HepG2 (cell line): Measurements from ENCODE around the gene CCM2. TPM values are rescaled to one million over a fixed set of nuclear protein-coding genes. Genes with fewer than 3 reads are reported as not detected.

Experiments
- AGO2 ChIP-seq: fragments of 200-400 bp; formaldehyde crosslinking; optimal IDR thresholded peaks from 2 replicates; pipeline ENCODE3; 2017; ENCODE audit warnings: mild to moderate bottlenecking, low read depth, low read length, moderate library complexity
- BCLAF1 ChIP-seq: fragments of 450-650 bp; IDR thresholded peaks from 2 replicates; pipeline ENCODE4 v1.6.1; 2017; ENCODE audit warnings: mild to moderate bottlenecking
- ERF ChIP-seq: IDR thresholded peaks from 2 replicates; pipeline ENCODE4 v1.6.1; 2018; ENCODE audit warnings: missing biosample characterization, missing genetic modification reagents
- HNF1B ChIP-seq: sonication (generic); formaldehyde crosslinking; IDR thresholded peaks from 2 replicates; pipeline ENCODE4 v1.5.1; 2020; ENCODE audit warnings: mild to moderate bottlenecking, moderate library complexity, missing genetic modification reagents
- KLF12 ChIP-seq: sonication (generic); formaldehyde crosslinking; IDR thresholded peaks from 2 replicates; pipeline ENCODE4 v1.4.0; 2020; ENCODE audit warnings: missing genetic modification reagents, borderline replicate concordance
- MAX ChIP-seq: IDR thresholded peaks from 2 replicates; pipeline ENCODE4 v1.6.1; 2012; ENCODE audit warnings: inconsistent platforms
- MEIS2 ChIP-seq: sonication (generic); formaldehyde crosslinking; IDR thresholded peaks from 2 replicates; pipeline ENCODE4 v1.9.0; 2021; ENCODE audit warnings: mild to moderate bottlenecking, missing genetic modification reagents
- MIER3 ChIP-seq: IDR thresholded peaks from 2 replicates; pipeline ENCODE4 v1.6.1; 2016; ENCODE audit warnings: missing compliant biosample characterization, borderline replicate concordance
- MYNN ChIP-seq: sonication (generic); formaldehyde crosslinking; IDR thresholded peaks from 2 replicates; pipeline ENCODE4 v1.4.0; 2020; ENCODE audit warnings: mild to moderate bottlenecking, low read depth, missing genetic modification reagents
- PHB2 ChIP-seq: fragments of 450-650 bp; IDR thresholded peaks from 2 replicates; pipeline ENCODE4 v1.6.1; 2018; ENCODE audit not compliant: partially characterized antibody
- PRPF4 ChIP-seq: fragments of 200-400 bp; formaldehyde crosslinking; IDR thresholded peaks from 2 replicates; pipeline ENCODE4 v1.6.1; 2016; ENCODE audit warnings: low read length, low read depth; ENCODE audit not compliant: poor library complexity, severe bottlenecking
- RBM22 ChIP-seq: fragments of 200-400 bp; formaldehyde crosslinking; optimal IDR thresholded peaks from 2 replicates; pipeline ENCODE3; 2017; ENCODE audit warnings: mild to moderate bottlenecking, low read length, moderate library complexity
- TERF1 ChIP-seq: sonication (generic); formaldehyde crosslinking; IDR thresholded peaks from 2 replicates; pipeline ENCODE4 v1.8.0; 2022; ENCODE audit warnings: mild to moderate bottlenecking, missing genetic modification reagents, moderate library complexity
- ZFP36 ChIP-seq: fragments of 150-350 bp; IDR thresholded peaks from 2 replicates; pipeline ENCODE4 v1.6.1; 2018; ENCODE audit warnings: borderline replicate concordance, low read length, low read depth; ENCODE audit not compliant: partially characterized antibody
- ZFP62 ChIP-seq: sonication (generic); formaldehyde crosslinking; IDR thresholded peaks from 2 replicates; pipeline ENCODE4 v1.4.0; 2020; ENCODE audit warnings: missing genetic modification reagents
- ZFX ChIP-seq: sonication (generic); formaldehyde crosslinking; IDR thresholded peaks from 2 replicates; pipeline ENCODE4 v1.4.0; 2020; ENCODE audit warnings: mild to moderate bottlenecking, low read depth, missing genetic modification reagents, moderate library complexity
- ZFY ChIP-seq: sonication (generic); formaldehyde crosslinking; IDR thresholded peaks from 2 replicates; pipeline ENCODE4 v1.4.0; 2020; ENCODE audit warnings: missing genetic modification reagents
- ZNF101 ChIP-seq: sonication (generic); formaldehyde crosslinking; IDR thresholded peaks from 2 replicates; pipeline ENCODE4 v1.4.0; 2020; ENCODE audit warnings: mild to moderate bottlenecking, low read depth, missing genetic modification reagents, borderline replicate concordance
- ZNF720 ChIP-seq: sonication (generic); formaldehyde crosslinking; IDR thresholded peaks from 2 replicates; pipeline ENCODE4 v1.4.0; 2020; ENCODE audit warnings: missing genetic modification reagents
- ZNF724P ChIP-seq: sonication (generic); formaldehyde crosslinking; IDR thresholded peaks from 2 replicates; pipeline ENCODE4 v1.8.0; 2022; ENCODE audit warnings: missing genetic modification reagents, borderline replicate concordance
- ZNF75D ChIP-seq: sonication (generic); formaldehyde crosslinking; IDR thresholded peaks from 2 replicates; pipeline ENCODE4 v1.8.1; 2023; ENCODE audit warnings: missing genetic modification reagents, mild to moderate bottlenecking, borderline replicate concordance
- ZNF878 ChIP-seq: sonication (generic); formaldehyde crosslinking; IDR thresholded peaks from 2 replicates; pipeline ENCODE4 v1.8.1; 2023; ENCODE audit warnings: mild to moderate bottlenecking, missing genetic modification reagents, moderate library complexity
- ZSCAN20 ChIP-seq: sonication (generic); formaldehyde crosslinking; IDR thresholded peaks from 2 replicates; pipeline ENCODE4 v1.4.0; 2020; ENCODE audit warnings: missing genetic modification reagents, mild to moderate bottlenecking, borderline replicate concordance
- polyA plus RNA-seq, 8 experiments: library from polyadenylated mRNA; depleted of rRNA in 3 of 8; stranded (reverse) in 7 of 8; unstranded in 1 of 8; fragments of >200 nt; fragmentation: Illumina TruSeq in 4 of 8; extraction: Trizol in 4 of 8; gene quantifications; 2 replicates each; pipeline versions ENCODE4 v1.2.1 to v1.2.3, GENCODE V29; 2011 to 2016; ENCODE audit warnings: low read depth in 4 of 8, missing spikeins in 1 of 8, mixed read lengths in 1 of 8; ENCODE audit not compliant: insufficient read depth in 1 of 8
- total RNA-seq, 5 experiments: library from RNA; depleted of rRNA; stranded (reverse); fragments of >200 nt; fragmentation: Illumina TruSeq; extraction: Trizol; gene quantifications; 2 replicates each; pipeline ENCODE4 v1.2.3, GENCODE V29; 2016; ENCODE audit warnings: low read depth in 1 of 5

Gene CCM2
- total and polyA plus RNA-seq, 2 of the 13 experiments (the other 11 are each of a cell fraction or from before 2014, with no cell fraction given): 13.7 to 15.8 TPM

GRCh38 chr7:45111298-45112223 lies 111.6 kb downstream of the CCM2 start, which contains the start of gene TBRG4 (continued):
- TF ChIP-seq BCLAF1 (no peak), HNF1B (CRISPR knock-in tag) (peak; percentile 96), ZSCAN20 (CRISPR knock-in tag) (no peak; the same call in none of the 2 replicates), ZNF101 (CRISPR knock-in tag) (no peak), RBM22 (peak; percentile 70), KLF12 (peak; percentile 99; the same call in 1 of the 2 replicates), ZFP62 (CRISPR knock-in tag) (no peak), ZFX (CRISPR knock-in tag) (peak; percentile 99), ZNF720 (CRISPR knock-in tag) (no peak), ZFP36 (peak; percentile 3), MEIS2 (CRISPR knock-in tag) (peak; percentile 85; the same call in 1 of the 2 replicates), TERF1 (CRISPR knock-in tag) (no peak), ZNF878 (CRISPR knock-in tag) (0 out of 2 replicates have a peak, but pooled peaks have one; percentile 76), ERF (CRISPR knock-in tag) (peak; percentile 47; the same call in 1 of the 2 replicates), MIER3 (CRISPR knock-in tag) (peak; percentile 97; the same call in 1 of the 2 replicates), AGO2 (peak; percentile 90), MAX (peak; percentile 100), ZNF724P (CRISPR knock-in tag) (peak; percentile 83; the same call in 1 of the 2 replicates), ZFY (peak; percentile 98), ZNF75D (CRISPR knock-in tag) (no peak), MYNN (peak; percentile 48; the same call in 1 of the 2 replicates), PRPF4 (peak; percentile 66), PHB2 (no peak)
